H1 (cell line): ENCODE measurements around the gene DRAM2. TPM values are rescaled to one million over a fixed set of nuclear protein-coding genes. Genes with fewer than 3 reads are reported as not detected.

Source experiments
- BCL11A ChIP-seq, 2 experiments: IDR thresholded peaks; one replicate each; pipeline ENCODE4 v1.6.1; 2011; ENCODE audit warnings: low read depth in 2 of 2, low read length in 2 of 2, mild to moderate bottlenecking in 2 of 2
- CBX8 ChIP-seq: fragments of 300-800, 300-1000 bp; sonication (generic); IDR thresholded peaks from 2 replicates; pipeline ENCODE4 v1.7.1; 2016; ENCODE audit warnings: low read depth, low read length, borderline replicate concordance
- CHD7 ChIP-seq: fragments of 300-600 bp; sonication (generic); IDR thresholded peaks from 2 replicates; pipeline ENCODE4 v1.7.1; 2012; ENCODE audit warnings: low read length, moderate library complexity, mild to moderate bottlenecking, inconsistent platforms; ENCODE audit not compliant: insufficient replicate concordance
- KDM4A ChIP-seq: IDR thresholded peaks from one replicate; pipeline ENCODE4 v1.7.1; 2012; ENCODE audit warnings: low read depth, mild to moderate bottlenecking, moderate library complexity, low read length, inconsistent platforms; ENCODE audit not compliant: severe bottlenecking
- POU5F1 ChIP-seq: IDR thresholded peaks from 2 replicates; pipeline ENCODE4 v1.6.1; 2011; ENCODE audit warnings: low read depth, mild to moderate bottlenecking, low read length, moderate library complexity
- RFX5 ChIP-seq: IDR thresholded peaks from 2 replicates; pipeline ENCODE4 v1.6.1; 2011; ENCODE audit warnings: low read depth, low read length, improper control_type of control experiment, borderline replicate concordance
- SP2 ChIP-seq: IDR thresholded peaks from 2 replicates; pipeline ENCODE4 v1.6.1; 2012; ENCODE audit warnings: mild to moderate bottlenecking, low read length, inconsistent platforms
- SUZ12 ChIP-seq: fragments of 200-600 bp; sonication (generic); IDR thresholded peaks from 2 replicates; pipeline ENCODE4 v1.6.1; 2012; ENCODE audit warnings: mild to moderate bottlenecking, inconsistent platforms, low read length, moderate library complexity, mixed read lengths
- TEAD4 ChIP-seq: IDR thresholded peaks from 2 replicates; pipeline ENCODE4 v1.6.1; 2012; ENCODE audit warnings: low read depth, low read length, inconsistent platforms, mixed read lengths
- polyA plus RNA-seq, 7 experiments: library from polyadenylated mRNA; depleted of rRNA in 3 of 7; stranded (reverse) in 5 of 7; unstranded in 2 of 7; fragments of >200 nt in 5 of 7; fragments of 200-250 nt in 2 of 7; gene quantifications; 1 replicate in 5 of 7; 2 replicates in 1 of 7; 4 replicates in 1 of 7; pipeline versions ENCODE4 v1.2.1 to v1.2.3, GENCODE V29; 2011 to 2013; ENCODE audit warnings: missing spikeins in 2 of 7, mixed read lengths in 2 of 7
- total RNA-seq: library from RNA; stranded (reverse); fragmentation: NEBNext Ultra II Directional; extraction: Animal tissue kit (Norgen Biotek cat#: 25700); gene quantifications from 2 replicates; pipeline ENCODE4 v1.2.1, GENCODE V29; 2021

The DRAM2 gene
- total and polyA plus RNA-seq, 2 of the 8 experiments (the other 6 are each of a cell fraction or from before 2014, with no cell fraction given), result 35.2 to 68.2 TPM

- TF ChIP-seq CHD7, result no peak
- TF ChIP-seq SUZ12, result no peak
- no peak for TF ChIP-seq KDM4A
- no peak for TF ChIP-seq POU5F1
- TF ChIP-seq TEAD4, result no peak
- TF ChIP-seq SP2, result no peak
- no peak for TF ChIP-seq RFX5
- no peak for TF ChIP-seq BCL11A (IDR thresholded peaks at IDR 0.05; ENCODE audit: low read depth in 2 of 2, low read length in 2 of 2)
- no peak for TF ChIP-seq CBX8
These were observed 6.3 kb upstream of the DRAM2 start (continued) for GRCh38 chr1:111145963-111146768.
